GM12891 (cell line): ENCODE measurements around the gene GUCA2B.

ENCODE experiments used
- POLR2A ChIP-seq: IDR thresholded peaks from 2 replicates; pipeline ENCODE4 v1.6.1; 2011; ENCODE audit warnings: low read depth, low read length, control low read depth
- POLR2AphosphoS5 ChIP-seq: IDR thresholded peaks from 2 replicates; pipeline ENCODE4 v1.6.1; 2011; ENCODE audit warnings: low read depth, low read length, control low read depth
- SPI1 ChIP-seq: IDR thresholded peaks from 2 replicates; pipeline ENCODE4 v1.6.1; 2011; ENCODE audit warnings: low read depth, low read length, control low read depth
- TAF1 ChIP-seq: IDR thresholded peaks from 2 replicates; pipeline ENCODE4 v1.6.1; 2011; ENCODE audit warnings: low read depth, low read length, control low read depth

DNA sequence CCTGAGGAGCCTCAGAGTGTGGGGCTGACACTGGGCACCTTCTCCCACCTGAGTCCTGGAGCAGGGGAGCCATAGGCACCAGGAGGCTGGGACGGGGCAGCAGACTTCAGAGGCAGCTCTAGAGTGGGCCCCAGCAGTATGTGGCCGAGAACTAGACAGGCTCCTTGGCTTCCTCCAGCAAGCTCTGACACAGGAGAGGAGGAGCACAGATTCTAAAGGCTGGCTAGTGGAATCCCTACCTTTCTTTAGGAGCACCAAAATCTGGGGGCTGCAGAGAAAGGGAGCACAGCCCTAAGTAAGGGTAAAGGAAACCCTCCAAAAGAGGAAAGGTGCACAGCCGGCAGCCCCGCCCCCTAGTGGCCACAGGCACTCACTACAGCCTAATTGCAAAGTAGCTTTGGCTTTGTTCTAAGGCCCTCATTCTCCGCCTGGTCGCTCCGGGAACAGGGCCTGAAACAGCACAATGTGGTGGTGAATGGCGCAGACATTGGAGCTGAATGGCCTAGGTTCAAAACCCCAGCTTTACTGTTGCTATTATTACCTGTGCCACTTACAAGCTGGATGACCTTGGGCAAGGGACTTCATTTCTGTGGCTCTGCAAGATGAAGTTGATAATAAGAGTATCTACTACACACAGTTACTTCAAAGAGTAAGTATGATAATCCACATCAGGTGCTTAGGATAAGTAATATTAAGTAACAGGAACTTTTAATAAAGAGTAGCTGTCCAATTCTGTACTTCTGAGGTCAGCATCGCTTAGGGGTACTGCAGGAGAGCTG is 20.1 kb downstream of the GUCA2B start:
- TF ChIP-seq POLR2A (peak; percentile 19; the same call in 1 of the 2 replicates), POLR2AphosphoS5 (no peak), TAF1 (no peak), SPI1 (no peak)
